Loucy (cell line): ENCODE measurements around the gene NXNL1.
A peak's percentile ranks its signal among the peaks of the same experiment; 100 is the strongest.

Source experiments
- H2AFZ ChIP-seq: fragments of 200-600 bp; sonication (generic); 2 replicates; pipeline ENCODE4 v1.6.0; 2016; ENCODE audit warnings: antibody characterized with exemption, mild to moderate bottlenecking, low read length, moderate library complexity
- H3F3A ChIP-seq: fragments of 200-600 bp; 2 replicates; pipeline ENCODE4 v1.6.0; 2016; ENCODE audit warnings: antibody characterized with exemption, low read depth, mild to moderate bottlenecking
- H3K27me3 ChIP-seq: fragments of 200-600 bp; sonication (generic); 2 replicates; pipeline ENCODE4 v1.6.1; 2014; ENCODE audit warnings: low read length, mild to moderate bottlenecking; ENCODE audit not compliant: insufficient read depth, poor library complexity, severe bottlenecking
- H3K36me3 ChIP-seq: fragments of 200-600 bp; sonication (generic); 2 replicates; pipeline ENCODE4 v1.6.1; 2016; ENCODE audit warnings: low read length; ENCODE audit not compliant: insufficient read depth
- H3K4me1 ChIP-seq: fragments of 200-600 bp; sonication (generic); 2 replicates; pipeline ENCODE4 v1.5.1; 2014; ENCODE audit warnings: low read length, mild to moderate bottlenecking; ENCODE audit not compliant: insufficient read depth, poor library complexity, severe bottlenecking
- H3K4me2 ChIP-seq: fragments of 200-600 bp; sonication (generic); 2 replicates; pipeline ENCODE4 v1.6.0; 2014; ENCODE audit warnings: antibody characterized with exemption, low read length, low read depth, mild to moderate bottlenecking; ENCODE audit not compliant: poor library complexity, severe bottlenecking
- H3K4me3 ChIP-seq: fragments of 200-600 bp; sonication (generic); 2 replicates; pipeline ENCODE4 v1.5.1; 2014; ENCODE audit warnings: low read length, mild to moderate bottlenecking, mixed read lengths; ENCODE audit not compliant: poor library complexity, severe bottlenecking
- H3K79me2 ChIP-seq: fragments of 200-600 bp; sonication (generic); 2 replicates; pipeline ENCODE4 v1.6.1; 2014; ENCODE audit warnings: low read length; ENCODE audit not compliant: insufficient read depth
- H3K9ac ChIP-seq: fragments of 200-600 bp; sonication (generic); 2 replicates; pipeline ENCODE4 v1.6.0; 2014; ENCODE audit warnings: mild to moderate bottlenecking, low read depth, low read length, moderate library complexity; ENCODE audit not compliant: poor library complexity, severe bottlenecking
- H3K9me2 ChIP-seq: fragments of 200-600 bp; sonication (generic); replicated peaks from 2 replicates; pipeline ENCODE4 v1.6.1; 2016; ENCODE audit warnings: low read depth, low read length, mixed read lengths
- H3K9me3 ChIP-seq: fragments of 200-600 bp; sonication (generic); 2 replicates; pipeline ENCODE4 v1.6.1; 2014; ENCODE audit warnings: mild to moderate bottlenecking, antibody characterized with exemption, low read length, low read depth; ENCODE audit not compliant: insufficient read depth
- H4K20me1 ChIP-seq: fragments of 200-600 bp; sonication (generic); 2 replicates; pipeline ENCODE4 v1.6.0; 2014; ENCODE audit warnings: antibody characterized with exemption, low read length, mild to moderate bottlenecking; ENCODE audit not compliant: insufficient read depth, poor library complexity, severe bottlenecking
- EZH2phosphoT487 ChIP-seq: fragments of 200-600 bp; IDR thresholded peaks from 2 replicates; pipeline ENCODE4 v1.6.1; 2018; ENCODE audit warnings: antibody characterized with exemption, mild to moderate bottlenecking, moderate library complexity, borderline replicate concordance
- TF ChIP-seq, protein P1 (sequence below): fragments of 200-600 bp; sonication (generic); conservative IDR thresholded peaks from 2 replicates; pipeline ENCODE4 v1.5.1; 2014; ENCODE audit warnings: mild to moderate bottlenecking, antibody characterized with exemption, low read length

The NXNL1 gene

DNA sequence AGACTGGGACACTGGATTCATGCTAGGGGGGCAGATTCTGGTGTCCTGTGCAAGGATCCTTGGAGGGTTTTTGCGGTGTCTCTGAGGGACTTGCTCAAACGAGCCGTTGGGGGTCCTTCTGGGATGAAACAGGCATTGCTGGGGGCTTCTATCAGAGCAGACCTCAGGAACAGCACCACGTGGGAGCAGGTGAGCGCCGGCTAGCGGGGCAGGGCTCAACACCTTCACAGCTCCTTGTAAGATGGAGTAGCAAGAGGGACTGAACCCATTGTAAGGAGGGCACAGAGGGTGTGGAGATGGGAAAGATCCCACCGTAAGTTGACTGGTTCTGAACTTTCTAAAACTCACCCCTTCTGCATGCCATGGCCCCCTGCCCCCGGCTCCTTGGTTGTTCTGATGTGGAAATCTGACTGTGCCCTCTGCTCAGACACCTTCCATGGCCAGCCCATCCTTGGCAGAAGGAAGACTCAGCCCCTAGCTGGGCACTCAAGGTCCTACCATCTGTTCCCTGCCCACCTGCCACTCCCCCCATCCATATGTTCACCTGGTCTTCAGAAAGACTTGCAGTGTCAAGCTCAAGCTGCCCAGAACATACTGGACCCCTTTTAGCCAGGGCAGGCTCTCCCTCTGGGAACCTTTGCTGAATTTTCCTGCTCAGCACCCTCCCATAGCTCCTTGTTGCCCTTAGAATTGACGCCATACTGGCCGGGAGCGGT lies 10.8 kb upstream of the NXNL1 start:
- H4K20me1 ChIP-seq = no peaks in the 10 kb centered on the region
- no peaks in the 10 kb centered on the region for H3K27me3 ChIP-seq
- H2AFZ ChIP-seq = no peak overlapping the region
- no peaks in the 10 kb centered on the region for H3K9me3 ChIP-seq
- no peaks in the 10 kb centered on the region; the same call in 1 of the 2 replicates for H3F3A ChIP-seq
- peak overlapping the region; percentile 78 for H3K4me2 ChIP-seq
- no peaks in the 10 kb centered on the region for H3K36me3 ChIP-seq
- peaks cover 3% of the 10 kb centered on the region; the same call in 1 of the 2 replicates for H3K79me2 ChIP-seq
- no peaks in the 10 kb centered on the region for H3K9me2 ChIP-seq
- peak overlapping the region; percentile 82 for H3K4me3 ChIP-seq
- H3K9ac ChIP-seq = peak overlapping the region; percentile 59
- TF ChIP-seq, protein P1, sequence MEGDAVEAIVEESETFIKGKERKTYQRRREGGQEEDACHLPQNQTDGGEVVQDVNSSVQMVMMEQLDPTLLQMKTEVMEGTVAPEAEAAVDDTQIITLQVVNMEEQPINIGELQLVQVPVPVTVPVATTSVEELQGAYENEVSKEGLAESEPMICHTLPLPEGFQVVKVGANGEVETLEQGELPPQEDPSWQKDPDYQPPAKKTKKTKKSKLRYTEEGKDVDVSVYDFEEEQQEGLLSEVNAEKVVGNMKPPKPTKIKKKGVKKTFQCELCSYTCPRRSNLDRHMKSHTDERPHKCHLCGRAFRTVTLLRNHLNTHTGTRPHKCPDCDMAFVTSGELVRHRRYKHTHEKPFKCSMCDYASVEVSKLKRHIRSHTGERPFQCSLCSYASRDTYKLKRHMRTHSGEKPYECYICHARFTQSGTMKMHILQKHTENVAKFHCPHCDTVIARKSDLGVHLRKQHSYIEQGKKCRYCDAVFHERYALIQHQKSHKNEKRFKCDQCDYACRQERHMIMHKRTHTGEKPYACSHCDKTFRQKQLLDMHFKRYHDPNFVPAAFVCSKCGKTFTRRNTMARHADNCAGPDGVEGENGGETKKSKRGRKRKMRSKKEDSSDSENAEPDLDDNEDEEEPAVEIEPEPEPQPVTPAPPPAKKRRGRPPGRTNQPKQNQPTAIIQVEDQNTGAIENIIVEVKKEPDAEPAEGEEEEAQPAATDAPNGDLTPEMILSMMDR = no peak
- no peak for TF ChIP-seq EZH2phosphoT487
- H3K4me1 ChIP-seq = peaks cover 20% of the 10 kb centered on the region

DNA sequence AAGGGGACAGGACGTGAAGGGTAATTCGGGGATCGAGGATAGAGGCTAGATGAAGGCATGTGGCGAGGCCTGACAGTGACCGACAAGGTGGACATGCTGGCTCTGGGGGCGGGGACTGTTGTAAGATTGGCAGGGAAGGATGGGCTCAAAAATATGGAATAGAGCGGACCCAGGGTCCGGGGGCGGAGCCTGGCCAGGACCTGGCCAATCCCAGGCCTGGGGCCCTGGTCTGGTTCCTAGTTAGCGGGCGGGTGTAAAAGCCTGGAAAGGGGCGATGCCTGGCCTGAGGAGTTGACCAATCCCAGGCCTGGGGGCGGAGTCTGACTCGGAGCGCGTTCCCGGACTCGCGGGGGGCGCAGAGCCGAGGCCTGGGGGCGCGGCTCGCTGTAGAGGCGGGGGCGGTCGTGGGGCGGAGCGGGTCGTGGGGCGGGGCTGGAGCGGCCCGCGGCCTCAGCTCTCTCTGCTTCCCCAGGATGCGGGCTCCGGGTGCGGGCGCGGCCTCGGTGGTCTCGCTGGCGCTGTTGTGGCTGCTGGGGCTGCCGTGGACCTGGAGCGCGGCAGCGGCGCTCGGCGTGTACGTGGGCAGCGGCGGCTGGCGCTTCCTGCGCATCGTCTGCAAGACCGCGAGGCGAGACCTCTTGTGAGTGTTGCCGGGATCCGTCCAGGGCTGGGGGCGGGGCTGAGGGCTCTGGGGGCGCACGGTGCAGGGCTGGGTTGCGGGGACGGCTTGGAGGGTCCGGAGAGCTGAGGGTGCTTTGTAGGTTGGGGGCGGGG lies 9.5 kb upstream of the NXNL1 start, which contains the start of gene SLC27A1:
Gene SLC27A1 (plus strand): TSS at position 457 of the 774 bp plus-strand sequence. CDS start 17 bp downstream, at position 474.
- Histone ChIP-seq H3K27me3 (no peaks in the 10 kb centered on the region), H3K9me3 (no peaks in the 10 kb centered on the region), H3F3A (no peaks in the 10 kb centered on the region; the same call in 1 of the 2 replicates), H3K79me2 (peaks cover 3% of the 10 kb centered on the region; the same call in 1 of the 2 replicates), H2AFZ (peak within 1 kb of the TSS; percentile 98), H4K20me1 (no peaks in the 10 kb centered on the region), H3K4me1 (peaks cover 25% of the 10 kb centered on the region), H3K4me2 (peak within 1 kb of the TSS; percentile 78), H3K4me3 (peak within 1 kb of the TSS; percentile 82), H3K9me2 (no peaks in the 10 kb centered on the region), H3K36me3 (no peaks in the 10 kb centered on the region), H3K9ac (peak within 1 kb of the TSS; percentile 59)
- TF ChIP-seq EZH2phosphoT487 = no peak
- TF ChIP-seq, protein P1 = no peak

DNA sequence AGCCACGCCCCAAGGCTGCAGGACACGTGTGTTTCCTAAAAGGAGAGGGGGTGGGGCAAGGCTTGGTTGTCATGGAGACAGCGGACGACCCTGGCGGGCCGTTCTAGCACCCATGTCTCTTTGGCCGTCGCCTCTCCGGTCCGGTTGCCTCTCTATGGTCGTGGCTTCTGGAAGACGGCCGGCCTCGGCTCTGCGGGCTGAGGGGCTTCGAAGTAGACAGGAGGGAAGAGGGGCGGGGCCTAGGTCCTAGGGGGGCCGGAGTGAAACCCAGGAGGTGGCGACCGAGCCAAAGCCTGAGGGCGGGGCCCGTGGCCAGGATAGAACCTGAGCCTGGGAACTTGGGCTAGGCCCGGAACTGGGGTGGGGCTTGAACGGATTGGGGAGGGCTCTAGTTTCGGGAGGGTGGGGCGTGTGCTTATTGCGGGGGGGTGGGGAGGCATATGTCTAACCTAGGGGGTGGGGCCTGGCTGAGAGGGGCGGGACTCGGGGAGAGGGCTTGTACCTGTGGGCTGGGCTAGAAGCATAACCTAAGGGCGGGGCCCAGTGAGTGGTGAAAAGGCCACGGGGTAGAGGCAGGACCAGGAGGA lies 8.8 kb upstream of the NXNL1 start:
- Histone ChIP-seq H3K9me3 (no peaks in the 10 kb centered on the region), H3K27me3 (no peaks in the 10 kb centered on the region), H3K4me1 (peaks cover 25% of the 10 kb centered on the region), H3K4me3 (peak overlapping the region; percentile 82), H3K4me2 (peak overlapping the region; percentile 78), H4K20me1 (no peaks in the 10 kb centered on the region), H3K9me2 (no peaks in the 10 kb centered on the region), H3F3A (no peaks in the 10 kb centered on the region; the same call in 1 of the 2 replicates), H3K79me2 (peaks cover 3% of the 10 kb centered on the region; the same call in 1 of the 2 replicates), H3K36me3 (no peaks in the 10 kb centered on the region), H2AFZ (peak overlapping the region; percentile 98), H3K9ac (peak overlapping the region; percentile 55)
- no peak for TF ChIP-seq EZH2phosphoT487
- TF ChIP-seq, protein P1 = no peak
